HG03521 (cell line): ENCODE data around the gene ZNF787.

Experiments used
- ATAC-seq: cut with Tn5 transposase; IDR thresholded peaks from one replicate; pipeline ENCODE4 v1.9.1; 2021; ENCODE audit warnings: mild to moderate bottlenecking, moderate library complexity; ENCODE audit not compliant: unreplicated experiment

ZNF787 gene

DNA sequence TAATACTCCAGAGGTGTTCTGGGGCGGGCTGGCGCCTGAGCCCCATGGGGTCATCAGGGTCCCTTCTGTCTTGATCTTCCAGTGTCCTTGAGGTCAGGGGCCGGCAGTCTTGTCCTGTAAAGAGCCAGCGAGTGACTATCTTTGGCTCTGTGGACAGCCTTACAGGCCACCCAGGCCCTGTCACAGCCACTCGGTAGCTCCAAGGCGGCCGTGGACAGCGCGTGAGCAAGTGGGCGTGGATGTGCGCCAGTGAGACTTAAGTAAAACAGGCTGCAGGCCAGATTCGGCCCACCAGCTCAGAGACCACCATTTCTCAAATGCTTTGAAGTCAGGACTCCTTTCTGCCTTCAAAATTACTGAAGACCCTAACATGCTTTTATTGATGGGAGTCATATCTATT is 23.7 kb upstream of the ZNF787 start:
- no peak for ATAC-seq

DNA sequence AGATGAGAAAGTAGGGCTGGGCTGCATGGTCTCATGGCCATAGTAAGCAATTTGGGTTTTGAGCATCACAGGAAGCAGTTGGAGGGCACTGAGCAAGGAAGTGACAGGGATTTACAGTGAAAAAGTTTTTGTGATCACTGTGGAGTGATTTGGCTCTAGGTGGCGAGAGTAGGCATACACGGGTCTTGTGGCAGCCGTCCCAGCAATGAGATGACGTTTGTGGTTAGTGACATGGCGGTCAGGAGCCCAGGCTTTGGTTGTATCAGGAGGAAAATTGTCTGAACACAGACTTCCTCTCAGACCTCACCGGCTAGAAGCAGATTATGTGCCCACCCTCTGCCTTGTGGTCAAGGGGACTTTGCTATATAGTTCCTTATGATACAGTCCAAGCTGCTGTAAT is 23.3 kb upstream of the ZNF787 start:
- no peak for ATAC-seq

DNA sequence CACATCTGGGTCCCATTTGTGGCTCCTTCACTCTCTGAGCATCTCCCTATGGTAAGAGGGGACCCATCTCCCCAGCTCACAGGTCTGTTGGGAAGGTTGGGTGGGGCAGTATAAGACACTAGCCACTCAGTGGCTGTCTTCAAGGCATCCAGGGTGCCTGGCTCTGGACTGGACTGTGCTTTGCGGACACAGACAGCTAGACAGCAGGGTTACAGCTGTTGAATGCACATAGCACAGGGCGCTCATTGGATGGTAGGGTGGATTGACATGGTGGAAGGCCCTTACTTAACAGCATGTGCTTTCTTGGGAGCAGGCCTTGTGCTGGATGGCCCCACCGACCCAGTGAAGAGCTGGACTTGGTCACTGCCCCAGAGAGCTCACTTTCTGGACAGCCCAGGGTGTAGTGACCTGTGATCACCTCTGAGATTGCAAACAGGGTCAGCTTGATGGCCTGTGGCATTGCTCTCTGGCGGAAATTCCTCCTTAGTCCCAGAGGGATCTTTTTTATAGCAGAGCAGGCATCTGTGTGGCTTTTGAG is 21.9 kb upstream of the ZNF787 start:
- ATAC-seq, result no peak

DNA sequence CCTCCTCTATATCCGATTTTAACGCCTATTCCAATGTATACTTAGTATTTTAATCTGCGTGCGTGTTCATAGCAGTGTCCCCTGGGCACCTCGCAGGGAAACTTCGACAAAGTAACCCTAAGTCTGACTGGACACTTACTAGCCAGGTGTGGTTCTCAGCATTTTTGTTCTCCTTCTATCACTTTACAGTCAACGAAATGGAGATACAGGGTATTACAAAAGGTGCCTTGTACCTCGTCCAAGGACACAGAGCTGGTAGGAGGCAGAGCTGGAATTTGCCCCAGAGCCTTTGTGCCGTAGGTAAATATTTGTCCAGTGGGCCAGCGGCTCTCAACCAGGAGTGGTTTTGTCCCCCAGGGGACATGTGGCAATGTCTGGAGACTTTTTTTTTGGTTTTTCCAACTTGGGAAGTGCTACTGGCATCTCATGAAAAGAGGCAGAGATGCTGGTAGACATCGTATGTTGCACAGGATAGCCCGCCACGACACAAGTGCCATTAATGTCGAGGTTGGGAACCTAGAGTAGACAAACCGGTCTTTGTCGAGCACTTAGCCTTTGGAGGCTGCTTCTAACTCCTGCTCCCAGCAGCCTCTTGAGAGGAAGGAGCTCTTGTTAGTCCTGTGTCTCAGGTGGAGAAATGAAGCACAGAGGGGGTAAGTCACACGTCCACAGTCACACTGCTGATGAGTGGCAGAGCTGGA is 21.1 kb upstream of the ZNF787 start:
- no peak for ATAC-seq

DNA sequence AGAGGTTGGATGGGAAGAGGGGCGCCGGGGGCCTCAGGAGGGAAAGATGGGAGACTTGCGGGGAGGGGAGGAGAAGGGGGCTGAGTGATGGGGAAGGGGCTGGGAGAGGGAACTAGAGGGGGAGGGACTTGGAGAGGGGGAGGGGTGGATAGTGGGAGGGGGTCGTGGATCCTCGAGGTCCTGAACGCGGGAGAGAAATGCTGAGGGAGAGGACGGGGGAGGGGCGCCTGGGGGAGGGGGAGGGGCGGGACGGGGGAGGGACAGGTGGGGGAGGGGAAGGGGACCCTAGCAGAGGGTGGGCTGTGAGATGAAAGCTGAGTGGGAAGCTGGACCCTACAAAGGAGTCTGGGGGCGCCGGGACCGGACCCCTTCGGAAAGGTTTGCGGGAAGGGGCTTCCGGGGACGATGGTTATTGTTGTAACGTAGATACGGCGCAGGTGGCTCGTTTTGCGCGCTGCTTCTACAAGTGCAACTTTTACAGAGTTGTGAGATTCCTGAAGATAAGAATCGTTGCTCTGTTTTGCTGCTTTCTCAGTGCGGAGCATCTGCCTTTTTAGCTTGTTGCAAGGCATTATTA is 20.4 kb upstream of the ZNF787 start:
- no peak for ATAC-seq

DNA sequence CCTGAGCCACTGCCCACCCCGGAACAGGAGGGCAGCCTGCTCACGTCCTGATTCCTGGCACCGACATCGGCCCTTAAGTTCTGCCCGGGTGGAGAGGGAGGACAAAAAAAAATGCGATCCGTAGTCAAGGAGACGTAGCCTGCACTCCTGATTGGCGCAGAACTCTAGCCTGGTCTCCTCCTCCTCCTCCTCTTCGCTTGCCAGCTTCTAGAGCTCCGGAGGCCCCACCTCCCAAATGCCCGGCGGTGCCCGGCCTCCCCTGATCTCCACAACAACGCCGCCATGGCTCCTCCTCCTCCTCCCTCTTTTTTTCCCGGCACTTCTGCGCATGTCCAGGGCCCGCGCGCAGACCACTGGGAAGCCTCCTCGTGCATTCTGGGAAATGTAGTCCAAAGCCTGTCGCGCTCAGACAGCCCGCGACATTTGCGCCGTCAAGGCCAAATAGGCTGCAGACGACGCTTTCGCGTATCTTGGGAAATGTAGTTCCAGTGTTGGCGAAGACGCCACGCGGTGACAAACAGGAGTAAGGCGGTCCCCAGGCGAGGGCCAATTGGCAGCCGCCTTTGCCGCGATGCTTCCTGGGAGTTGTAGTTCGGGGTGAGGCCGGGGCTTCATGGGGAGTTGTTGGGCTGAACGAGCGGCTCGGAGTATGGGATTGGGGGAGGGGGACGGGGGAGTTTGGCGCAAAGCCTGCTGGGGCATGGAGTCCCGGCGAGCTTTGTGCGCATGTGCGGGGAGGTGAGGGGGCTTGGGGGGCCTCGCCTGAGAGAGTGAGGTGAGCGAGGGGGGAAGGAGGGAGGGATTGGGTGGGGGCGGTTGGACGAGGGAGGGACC is 19.7 kb upstream of the ZNF787 start, which contains the start of gene ZNF444:
Gene ZNF444, plus strand, starts transcription at position 705 of the 834 bp plus-strand sequence. CDS start 5,625 bp downstream, outside the sequence.
- peak; percentile 91 for ATAC-seq

DNA sequence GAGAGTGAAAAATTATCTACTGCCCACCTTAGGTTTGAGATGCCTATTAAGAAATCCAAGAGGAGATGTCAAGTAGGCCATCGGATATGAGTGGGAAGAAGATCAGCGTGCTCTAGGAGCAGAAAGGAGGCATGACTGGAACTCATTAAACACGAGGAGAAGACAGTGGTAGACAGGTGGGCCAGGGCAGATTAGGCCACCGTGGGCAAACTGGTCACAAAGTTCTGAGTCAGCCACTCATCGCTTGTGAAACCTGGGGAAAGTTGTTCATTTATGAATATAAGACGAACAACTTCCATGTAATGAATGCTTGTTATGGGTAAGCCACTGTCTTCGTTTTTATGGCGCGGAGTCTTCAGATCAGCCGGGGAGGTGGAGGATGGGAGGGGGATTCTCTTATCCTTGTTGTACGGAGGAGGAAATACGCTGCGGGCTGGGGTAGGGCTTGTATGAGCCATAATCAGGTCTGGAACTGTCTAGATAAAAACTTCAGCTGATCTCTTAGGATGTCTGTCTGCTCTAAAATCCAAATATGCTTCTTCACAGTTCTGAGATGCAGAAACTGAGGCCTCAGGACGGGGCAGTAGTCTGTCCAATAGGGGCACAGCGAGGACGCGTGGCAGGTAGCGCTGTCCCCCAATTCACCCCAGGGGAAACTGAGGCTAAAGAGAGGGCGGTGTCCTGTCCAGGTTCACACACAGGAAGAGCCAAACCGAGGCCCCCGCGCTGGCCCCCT is 18.9 kb upstream of the ZNF787 start:
- no peak for ATAC-seq

DNA sequence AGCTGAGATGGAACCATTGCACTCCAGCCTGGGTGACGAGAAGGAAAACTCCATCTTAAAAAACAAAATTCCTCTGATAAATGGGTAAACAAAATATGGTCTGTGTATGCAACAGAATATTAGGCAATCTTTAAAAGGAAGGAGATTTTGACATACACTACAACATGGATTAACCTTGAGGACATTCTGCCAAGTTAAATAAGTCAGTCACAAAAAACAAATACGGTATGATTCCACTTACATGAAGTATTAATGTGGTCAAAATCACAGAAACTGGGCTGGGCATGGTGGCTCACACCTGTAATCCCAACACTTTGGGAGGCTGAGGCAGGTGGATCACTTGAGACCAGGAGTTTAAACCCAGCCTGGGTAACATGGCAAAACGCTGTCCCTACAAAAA is 17.0 kb upstream of the ZNF787 start:
- ATAC-seq, result no peak

DNA sequence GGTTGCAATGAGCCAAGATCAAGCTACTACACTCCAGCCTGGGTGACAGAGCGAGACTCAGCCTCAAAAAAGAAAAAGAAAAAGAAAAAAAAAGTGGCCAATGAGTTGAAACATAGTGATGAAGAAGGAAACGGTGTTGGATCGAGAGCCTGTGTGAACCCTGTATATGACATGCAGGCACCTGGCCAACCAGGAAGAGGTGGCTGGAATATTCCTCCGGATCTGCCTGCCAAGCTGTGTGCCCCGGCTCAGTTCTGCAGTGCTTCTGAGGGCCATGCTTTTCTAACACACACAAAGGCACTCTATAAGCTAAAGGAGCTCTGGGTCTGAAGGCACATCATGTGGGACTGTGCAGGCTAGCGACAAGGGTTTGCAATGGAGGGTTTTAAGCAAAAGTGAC is 16.3 kb upstream of the ZNF787 start:
- ATAC-seq, result no peak

DNA sequence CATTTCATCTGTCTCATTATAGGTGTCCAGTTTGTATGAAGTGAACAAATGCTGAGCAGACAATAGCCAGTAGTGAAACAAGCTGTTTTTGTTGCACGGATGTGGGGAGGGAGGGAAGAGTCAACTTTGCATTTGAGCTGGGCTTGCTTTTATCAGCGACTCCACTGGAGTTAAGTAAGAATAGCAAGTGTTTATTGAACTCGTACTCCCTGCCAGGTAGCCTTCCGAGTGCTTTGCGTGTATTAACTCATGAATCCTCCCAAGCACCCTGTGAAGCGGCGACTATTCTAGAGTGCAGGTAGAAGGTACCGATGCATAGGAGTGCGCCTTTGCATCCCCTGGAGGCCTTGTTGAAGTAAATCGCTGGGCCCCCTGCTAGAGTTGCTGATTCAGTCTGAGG is 15.3 kb upstream of the ZNF787 start:
- ATAC-seq, result no peak

DNA sequence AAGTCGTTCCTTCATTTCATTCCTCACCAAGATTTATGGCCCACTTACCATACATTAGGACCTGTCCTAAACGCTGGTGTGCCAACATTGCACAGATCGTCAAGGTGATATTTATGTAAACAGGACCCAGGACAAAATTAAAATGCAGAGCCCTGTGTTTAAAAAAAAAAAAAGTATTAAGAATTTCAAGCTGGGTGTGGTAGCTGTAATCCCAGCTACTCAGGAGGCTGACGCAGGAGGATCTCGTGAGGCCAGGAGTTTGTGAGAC is 13.5 kb upstream of the ZNF787 start:
- ATAC-seq, result no peak

DNA sequence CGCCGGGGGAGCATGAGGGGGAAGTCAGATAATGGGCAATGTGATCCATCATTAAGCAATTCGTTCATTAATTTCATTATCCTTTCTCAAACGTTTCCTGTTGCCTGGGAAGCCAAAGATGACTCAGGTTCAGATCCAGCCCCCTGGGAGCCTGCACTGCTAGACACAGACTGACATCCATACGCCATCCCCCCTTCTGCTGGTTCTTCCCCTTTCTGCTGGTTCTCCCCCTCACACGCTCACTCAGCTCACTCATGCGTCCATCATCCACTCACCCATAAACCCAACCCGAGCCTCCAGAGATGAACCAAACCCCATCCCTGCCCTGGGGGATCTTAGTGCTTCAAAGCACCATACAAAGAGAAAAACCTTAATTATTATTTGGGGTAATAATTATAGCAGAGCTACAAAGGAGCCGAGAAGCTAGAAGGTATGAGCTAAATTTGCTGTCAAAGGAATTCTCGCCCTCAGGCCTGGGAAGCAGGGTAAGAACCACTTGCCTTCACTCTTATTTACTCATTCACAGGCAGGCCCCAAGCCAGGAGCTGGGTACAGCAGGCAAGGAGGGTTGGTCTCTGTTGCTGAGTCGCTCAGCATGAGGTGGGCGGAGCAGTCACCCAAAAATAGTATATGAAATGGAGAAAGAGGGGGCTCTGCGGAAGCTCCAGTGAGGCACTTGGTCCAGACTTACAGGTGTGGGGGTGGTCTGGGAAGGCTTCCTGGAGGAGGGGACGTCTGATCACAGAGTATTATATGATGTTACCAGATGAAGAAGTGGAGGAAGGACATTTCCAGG is 13.0 kb upstream of the ZNF787 start:
- ATAC-seq, result no peak

DNA sequence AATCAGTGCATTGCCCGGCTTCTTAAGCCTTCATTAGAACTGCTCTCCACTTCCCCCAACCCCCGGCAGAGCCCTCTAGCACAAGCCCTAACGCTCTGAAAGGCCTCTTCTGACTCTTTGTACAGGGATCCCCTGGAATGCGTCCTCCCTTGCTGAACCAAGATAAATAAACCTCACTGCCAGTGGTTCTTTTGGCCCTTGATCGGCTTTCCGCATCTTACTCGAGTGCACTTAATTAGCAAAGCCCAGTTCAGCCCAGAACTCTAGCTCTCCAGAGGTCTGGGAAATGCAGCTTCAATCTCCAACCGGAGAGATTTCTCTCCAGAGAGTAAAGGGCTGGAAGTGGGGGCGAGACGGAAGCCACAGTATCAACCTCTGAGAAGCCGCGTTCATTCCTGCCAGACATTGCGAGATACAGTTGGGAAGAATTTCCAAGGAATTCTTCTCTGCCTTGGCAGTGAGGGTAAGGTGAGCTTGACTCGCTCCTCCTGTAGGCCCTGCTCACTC is 11.3 kb upstream of the ZNF787 start:
- no peak for ATAC-seq

DNA sequence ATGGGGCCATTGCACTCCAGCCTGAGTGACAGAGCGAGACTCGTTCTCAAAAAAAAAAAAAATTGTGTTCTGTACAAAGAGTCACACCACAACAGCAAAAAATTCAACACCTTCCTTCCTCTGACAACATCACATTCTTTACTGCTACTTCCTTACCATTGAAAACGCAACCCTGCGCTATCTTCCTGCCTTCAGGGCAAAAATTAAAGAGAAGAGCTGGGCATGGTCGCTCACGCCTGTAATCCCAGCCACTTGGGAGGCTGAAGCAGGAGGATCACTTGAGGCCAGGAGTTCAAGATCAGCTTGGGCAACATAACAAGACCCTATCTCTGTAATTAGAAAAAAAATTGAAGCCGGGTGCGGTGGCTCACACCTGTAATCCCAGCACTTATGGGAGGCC is 10.6 kb upstream of the ZNF787 start:
- no peak for ATAC-seq

DNA sequence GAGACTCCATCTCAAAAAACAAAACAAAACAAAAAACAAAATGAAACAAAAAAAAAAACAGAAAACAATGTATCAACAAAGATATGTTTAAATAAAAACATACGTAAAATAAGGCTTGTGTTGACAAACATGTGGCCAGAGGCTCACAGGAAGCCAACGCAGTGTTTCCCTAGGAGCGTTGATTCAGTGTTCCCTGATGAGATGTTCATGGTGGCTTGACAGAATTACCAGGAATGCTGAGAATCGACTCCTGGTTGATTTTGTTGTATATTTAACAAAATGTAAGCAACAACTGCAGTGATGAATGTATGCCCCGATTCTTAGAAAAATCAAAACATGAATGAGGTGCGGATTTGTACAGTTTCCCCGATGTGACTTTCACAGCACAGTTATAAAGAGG is 8.9 kb upstream of the ZNF787 start:
- ATAC-seq, result no peak

DNA sequence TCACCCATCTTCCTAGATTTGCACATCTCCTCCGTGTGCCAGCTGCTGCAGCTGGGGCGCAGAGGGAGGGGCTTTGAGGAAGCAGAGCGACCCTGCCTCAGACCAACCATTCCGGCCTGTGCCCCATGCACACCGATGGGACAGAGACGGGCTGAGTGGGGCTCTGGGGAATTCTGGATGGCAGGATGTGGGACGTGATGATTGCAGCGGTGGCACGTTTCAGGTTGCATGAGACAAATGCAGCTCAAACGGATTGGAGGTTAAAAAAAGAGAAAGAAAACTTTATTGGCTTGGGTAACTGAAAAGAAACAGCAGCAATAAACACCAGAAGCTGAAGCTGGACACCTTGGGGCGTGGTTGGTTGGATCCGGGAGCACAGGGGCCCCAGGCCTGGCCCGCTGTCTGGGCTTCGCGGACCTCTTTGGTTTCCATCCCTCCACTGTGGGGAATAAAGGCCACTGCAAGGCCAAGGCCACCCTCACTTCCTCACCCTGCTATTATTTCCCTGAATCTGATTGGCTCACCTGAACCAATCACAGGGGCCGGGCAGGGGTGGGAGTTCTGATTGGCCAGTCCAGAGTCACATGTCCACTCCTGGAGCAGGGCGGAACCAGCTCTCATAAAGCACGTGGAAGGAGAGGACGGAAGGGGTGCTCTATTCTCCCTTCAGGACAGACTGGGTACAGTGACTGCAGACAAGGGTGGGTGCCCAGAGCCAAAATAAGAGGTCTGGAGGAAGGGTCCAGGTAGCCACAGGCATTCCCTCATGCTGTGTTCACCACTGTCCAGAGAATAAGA is 6.1 kb upstream of the ZNF787 start:
- no peak for ATAC-seq

DNA sequence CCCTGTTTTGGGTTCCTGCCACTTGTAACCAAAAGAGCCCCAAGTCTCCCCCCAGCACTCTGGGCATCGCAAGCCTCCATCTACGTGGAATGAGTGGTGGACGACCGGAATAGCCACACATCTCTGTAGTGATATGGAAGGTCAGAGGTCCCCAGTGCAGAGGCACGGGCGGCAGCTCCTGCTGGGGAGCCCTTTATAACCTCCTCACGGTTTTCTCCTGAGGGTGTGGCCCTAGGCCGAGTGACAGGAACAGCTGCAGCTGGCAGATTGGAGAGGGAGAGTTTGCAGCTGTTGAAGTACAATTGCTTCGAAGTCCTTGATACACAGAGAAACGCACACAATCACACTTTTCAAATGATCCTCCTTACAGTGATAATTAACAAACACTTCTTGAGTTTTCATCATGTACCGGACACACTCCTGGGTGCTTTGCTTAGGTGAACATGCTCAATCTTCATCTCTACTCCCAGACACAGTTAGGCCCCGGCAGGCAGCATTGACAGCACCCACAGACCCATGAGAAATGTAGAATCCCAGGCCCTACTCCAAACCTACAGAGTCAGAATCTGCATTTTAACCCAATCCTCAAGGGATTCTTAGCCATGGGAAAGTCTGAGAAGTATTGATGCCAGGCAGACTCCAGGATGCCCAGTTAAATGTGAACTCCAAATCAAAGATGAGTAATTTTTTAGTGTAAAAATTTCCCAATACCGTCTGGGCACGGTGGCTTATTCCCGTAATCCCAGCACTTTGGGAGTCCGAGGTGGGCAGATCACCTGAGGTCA is 4.9 kb upstream of the ZNF787 start:
- ATAC-seq, result no peak

DNA sequence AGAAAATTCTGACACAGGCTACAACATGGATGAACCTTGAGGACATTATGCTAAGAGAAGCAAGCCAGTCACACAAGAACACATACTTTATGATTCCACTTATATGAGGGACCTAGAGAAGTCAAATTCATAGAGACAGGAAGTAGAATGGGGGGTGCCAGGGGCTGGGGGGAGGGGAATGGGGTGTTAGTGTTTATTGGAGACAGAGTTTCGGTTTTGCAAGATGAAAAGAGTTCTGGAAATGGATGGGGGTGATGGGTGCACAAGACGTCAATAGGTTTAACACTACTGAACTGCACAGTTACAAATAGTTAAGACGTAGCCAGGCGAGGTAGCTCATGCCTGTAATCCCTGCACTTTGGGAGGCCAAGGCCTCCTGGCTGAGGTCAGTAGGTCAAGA is 3.5 kb upstream of the ZNF787 start:
- no peak for ATAC-seq
